HCT116 (cell line): ENCODE data around the gene MCTP2. TPM values are rescaled to one million over a fixed set of nuclear protein-coding genes. Genes with fewer than 3 reads are reported as not detected.

Source experiments
- ATAC-seq: fragments of 200-7000 bp; cut with Tn5 transposase; 2 replicates; pipeline ENCODE4 v1.9.1; 2020; ENCODE audit warnings: mild to moderate bottlenecking, moderate library complexity
- BruUV-seq: library from RNA; stranded (reverse); fragments of 400-500 nt; replicated peaks from 2 replicates; lab custom pipeline; 2021; lab: Mats Ljungman, UMichigan
- CTCF ChIA-PET: fragments of 300-600 bp; sonication (Branson Sonifier 250); formaldehyde crosslinking; loops from one replicate; lab custom pipeline; 2021; ENCODE audit warnings: antibody characterized with exemption; lab: Charles Lee
- POLR2A ChIA-PET: fragments of 300-600, 350-600 bp; sonication (Branson Sonifier 250); formaldehyde crosslinking; loops from one replicate; lab custom pipeline; 2021; ENCODE audit warnings: antibody characterized with exemption; lab: Charles Lee
- RAD21 ChIA-PET, 2 experiments: fragments of 300-600 bp; sonication (Branson Sonifier 250); formaldehyde crosslinking; loops; one replicate each; lab custom pipeline; 2023; ENCODE audit warnings: low total read pairs in 2 of 2; ENCODE audit not compliant: uncharacterized antibody in 2 of 2, unreplicated experiment in 2 of 2, low non-redundant PET in 1 of 2; lab: Charles Lee
- DNase-seq: peaks from one replicate; pipeline ENCODE4 v3.0.0-alpha.2; 2010; ENCODE audit warnings: low read depth, low spot score
- H2AFZ ChIP-seq: fragments of 200-600 bp; shearing (Covaris generic), sonication (generic); 2 replicates; pipeline ENCODE4 v1.6.1; 2017; ENCODE audit warnings: low read depth, mixed run types, mixed read lengths, antibody characterized with exemption, low read length; ENCODE audit not compliant: poor library complexity, severe bottlenecking
- H3K27ac ChIP-seq: 2 replicates; pipeline ENCODE4 v1.5.1; 2012; ENCODE audit warnings: low read depth, low read length
- H3K27me3 ChIP-seq: fragments of 200-600 bp; sonication (generic); 2 replicates; pipeline ENCODE4 v1.6.1; 2016; ENCODE audit warnings: mixed run types, low read length, mixed read lengths; ENCODE audit not compliant: insufficient read depth
- H3K36me3 ChIP-seq, 2 experiments: fragments of 200-500 bp in 1 of 2; fragments of 200-600 bp in 1 of 2; sonication (Bioruptor generic) in 1 of 2; sonication (generic) in 1 of 2; 2 replicates each; pipeline versions ENCODE4 v1.5.1 to v1.6.1; 2014 to 2016; ENCODE audit warnings: low read length in 2 of 2, inconsistent platforms in 1 of 2, mixed read lengths in 1 of 2, mixed run types in 1 of 2; ENCODE audit not compliant: insufficient read depth in 2 of 2, control insufficient read depth in 1 of 2
- H3K4me1 ChIP-seq, 2 experiments: fragments of 200-600 bp in 1 of 2; sonication (generic) in 1 of 2; 2 replicates each; pipeline versions ENCODE4 v1.5.1 to v1.6.1; 2012 to 2017; ENCODE audit warnings: low read length in 2 of 2, inconsistent platforms in 1 of 2, mild to moderate bottlenecking in 1 of 2, mixed read lengths in 1 of 2, mixed run types in 1 of 2, moderate library complexity in 1 of 2; ENCODE audit not compliant: insufficient read depth in 2 of 2, control insufficient read depth in 1 of 2
- H3K4me2 ChIP-seq: fragments of 200-600 bp; sonication (generic); 2 replicates; pipeline ENCODE4 v1.6.1; 2017; ENCODE audit warnings: mixed run types, low read length, mixed read lengths
- H3K4me3 ChIP-seq, 2 experiments: fragments of 200-600 bp in 1 of 2; sonication (generic) in 1 of 2; replicated peaks in 1 of 2; 2 replicates each; pipeline ENCODE4 v1.5.1; 2011 to 2016; ENCODE audit warnings: low read length in 2 of 2, control low read depth in 1 of 2, low read depth in 1 of 2, mild to moderate bottlenecking in 1 of 2, mixed read lengths in 1 of 2, mixed run types in 1 of 2
- H3K79me2 ChIP-seq: fragments of 200-600 bp; sonication (generic); 2 replicates; pipeline ENCODE4 v1.6.1; 2017; ENCODE audit warnings: mild to moderate bottlenecking, mixed run types, low read length, moderate library complexity, mixed read lengths; ENCODE audit not compliant: insufficient read depth
- H3K9ac ChIP-seq: fragments of 200-600 bp; sonication (generic); 2 replicates; pipeline ENCODE4 v1.6.1; 2016; ENCODE audit warnings: low read length, mixed read lengths
- H3K9me2 ChIP-seq: fragments of 200-600 bp; sonication (generic), shearing (Covaris generic); 2 replicates; pipeline ENCODE4 v1.6.1; 2017; ENCODE audit warnings: mixed run types, mild to moderate bottlenecking, moderate library complexity; ENCODE audit not compliant: insufficient read depth
- H3K9me3 ChIP-seq, 2 experiments: fragments of 200-500 bp in 1 of 2; fragments of 200-600 bp in 1 of 2; sonication (Bioruptor generic) in 1 of 2; sonication (generic) in 1 of 2; 2 replicates each; pipeline ENCODE4 v1.6.1; 2014 to 2017; ENCODE audit warnings: low read length in 2 of 2, mixed read lengths in 2 of 2, inconsistent platforms in 1 of 2, low read depth in 1 of 2, mild to moderate bottlenecking in 1 of 2, mixed run types in 1 of 2, moderate library complexity in 1 of 2; ENCODE audit not compliant: control insufficient read depth in 1 of 2, insufficient read depth in 1 of 2
- H4K20me1 ChIP-seq: fragments of 200-600 bp; sonication (generic), shearing (Covaris generic); 2 replicates; pipeline ENCODE4 v1.6.1; 2017; ENCODE audit warnings: mixed run types, mild to moderate bottlenecking, moderate library complexity; ENCODE audit not compliant: insufficient read depth
- CBX3 ChIP-seq: IDR thresholded peaks from 2 replicates; pipeline ENCODE4 v1.6.1; 2012; ENCODE audit warnings: low read depth
- CEBPB ChIP-seq: IDR thresholded peaks from 2 replicates; pipeline ENCODE4 v1.6.1; 2012; ENCODE audit warnings: low read depth
- EGR1 ChIP-seq: IDR thresholded peaks from 2 replicates; pipeline ENCODE4 v1.6.1; 2012; ENCODE audit warnings: low read depth
- ELF1 ChIP-seq: IDR thresholded peaks from 2 replicates; pipeline ENCODE4 v1.6.1; 2012; ENCODE audit warnings: low read depth, borderline replicate concordance
- EZH2 ChIP-seq: fragments of 200-600 bp; sonication (generic); IDR thresholded peaks from 2 replicates; pipeline ENCODE4 v1.6.1; 2017; ENCODE audit warnings: antibody characterized with exemption, mixed run types
- EZH2phosphoT487 ChIP-seq: fragments of 200-600 bp; IDR thresholded peaks from 2 replicates; pipeline ENCODE4 v1.6.1; 2018; ENCODE audit warnings: antibody characterized with exemption, borderline replicate concordance
- JUND ChIP-seq: IDR thresholded peaks from 2 replicates; pipeline ENCODE4 v1.6.1; 2012
- POLR2A ChIP-seq: IDR thresholded peaks from 2 replicates; pipeline ENCODE4 v1.7.0; 2011; ENCODE audit warnings: borderline replicate concordance; ENCODE audit not compliant: insufficient read depth, insufficient read length; ENCODE audit errors: extremely low read depth
- POLR2AphosphoS5 ChIP-seq: IDR thresholded peaks from 2 replicates; pipeline ENCODE4 v1.6.1; 2011; ENCODE audit warnings: mild to moderate bottlenecking, low read depth, low read length, moderate library complexity
- RAD21 ChIP-seq: IDR thresholded peaks from 2 replicates; pipeline ENCODE4 v1.6.1; 2012; ENCODE audit warnings: low read depth, mild to moderate bottlenecking
- SIN3A ChIP-seq: IDR thresholded peaks from 2 replicates; pipeline ENCODE4 v1.6.1; 2012; ENCODE audit warnings: low read depth
- SRF ChIP-seq: IDR thresholded peaks from 2 replicates; pipeline ENCODE4 v1.6.1; 2012; ENCODE audit warnings: low read depth
- TCF7L2 ChIP-seq: IDR thresholded peaks from 2 replicates; pipeline ENCODE4 v1.7.0; 2011; ENCODE audit warnings: borderline replicate concordance, inconsistent platforms; ENCODE audit not compliant: insufficient read depth, insufficient read length; ENCODE audit errors: extremely low read depth
- YY1 ChIP-seq: IDR thresholded peaks from 2 replicates; pipeline ENCODE4 v1.6.1; 2011; ENCODE audit warnings: low read length, low read depth, moderate library complexity, mild to moderate bottlenecking; ENCODE audit not compliant: insufficient replicate concordance; ENCODE audit errors: extremely low read depth
- ZFX ChIP-seq: fragments of 450-650 bp; IDR thresholded peaks from 2 replicates; pipeline ENCODE4 v1.6.1; 2017
- ZNF274 ChIP-seq: fragments of 200-500 bp; sonication (Bioruptor generic); IDR thresholded peaks from 2 replicates; pipeline ENCODE4 v1.6.1; 2014; ENCODE audit warnings: mild to moderate bottlenecking, low read depth, low read length, inconsistent platforms
- intact Hi-C: fragments of 100-400 bp; cut with micrococcal nuclease; formaldehyde crosslinking; loops from 2 replicates; pipeline ENCODE4 v1.10.0; 2022
- total RNA-seq: library from RNA; stranded (reverse); gene quantifications from one replicate; pipeline ENCODE4 v1.2.1, GENCODE V29; 2021; ENCODE audit not compliant: unreplicated experiment
- TF ChIP-seq, protein P1 (sequence below): IDR thresholded peaks from 2 replicates; pipeline ENCODE4 v1.6.1; 2012
- TF ChIP-seq, protein P2 (sequence below): IDR thresholded peaks from 2 replicates; pipeline ENCODE4 v1.6.1; 2012
- TF ChIP-seq, protein P3 (sequence below): IDR thresholded peaks from 2 replicates; pipeline ENCODE4 v1.6.1; 2012; ENCODE audit warnings: low read depth

The MCTP2 gene
- total RNA-seq, 1 experiment from 2014 or later: 12.9 TPM

DNA sequence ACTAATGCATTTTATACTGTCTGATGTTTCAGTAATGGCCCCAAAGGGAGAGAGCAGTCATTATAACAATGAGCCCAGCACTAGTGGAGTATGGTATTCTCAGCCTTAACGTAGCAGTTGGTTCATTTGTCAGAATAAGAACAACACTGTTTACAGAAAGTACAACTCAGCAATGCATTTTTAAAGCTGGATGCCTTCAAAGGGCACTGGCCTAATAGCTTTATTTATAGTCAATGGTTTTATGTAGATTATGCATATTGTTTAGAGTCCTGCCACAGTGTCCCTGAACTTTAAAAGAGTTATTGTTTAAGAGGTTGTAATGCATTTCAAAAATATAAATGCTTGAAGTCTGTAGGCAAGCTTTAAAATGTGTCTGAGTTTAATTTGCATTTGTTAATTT lies 211.1 kb downstream of the MCTP2 start:
- no peak overlapping the region for H3K27ac ChIP-seq
- ChIA-PET RAD21 (no interaction called here), CTCF (no interaction called here), POLR2A (no interaction called here)
- H4K20me1 ChIP-seq: no peaks in the 10 kb centered on the region
- no peaks in the 10 kb centered on the region for H3K27me3 ChIP-seq
- no peaks in the 10 kb centered on the region for H3K9me2 ChIP-seq
- TF ChIP-seq EGR1: no peak
- no peak for TF ChIP-seq POLR2A
- H3K9me3 ChIP-seq: no peaks in the 10 kb centered on the region
- H3K9ac ChIP-seq: no peak overlapping the region
- ATAC-seq (no peak), DNase-seq (no peak)
- H3K4me3 ChIP-seq: no peak overlapping the region
- intact Hi-C loops: no loop called here
- H3K4me2 ChIP-seq: no peak overlapping the region
- no TSS peak for BruUV-seq
- no peaks in the 10 kb centered on the region for H3K79me2 ChIP-seq
- no peak overlapping the region for H2AFZ ChIP-seq
- H3K36me3 ChIP-seq: no peaks in the 10 kb centered on the region
- no peaks in the 10 kb centered on the region for H3K4me1 ChIP-seq

DNA sequence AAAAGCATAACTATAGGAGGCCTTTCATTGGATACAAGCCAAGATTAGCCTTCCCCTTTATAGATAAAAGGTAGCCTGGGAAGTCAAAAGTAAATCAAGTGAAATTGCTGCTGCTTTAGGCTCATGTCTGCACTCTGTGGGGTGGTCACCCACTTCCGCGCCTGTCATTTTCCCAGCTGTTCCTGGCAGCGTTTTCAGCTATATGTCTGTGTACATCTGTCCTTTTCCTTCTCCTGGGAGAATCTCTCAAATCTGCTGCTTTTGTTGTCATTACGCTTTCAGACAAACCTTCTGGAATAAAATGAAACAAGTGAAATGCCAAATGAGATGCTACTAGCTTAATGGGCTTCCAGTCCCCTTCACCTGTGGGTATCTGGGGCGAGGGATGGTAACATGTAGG lies 211.8 kb downstream of the MCTP2 start:
- H3K4me2 ChIP-seq: no peak overlapping the region
- TF ChIP-seq EZH2: no peak
- no peak for TF ChIP-seq CBX3
- no peak for TF ChIP-seq TCF7L2
- no peak for TF ChIP-seq ELF1
- no peak for TF ChIP-seq ZFX
- TF ChIP-seq YY1: no peak
- TF ChIP-seq, protein P1, sequence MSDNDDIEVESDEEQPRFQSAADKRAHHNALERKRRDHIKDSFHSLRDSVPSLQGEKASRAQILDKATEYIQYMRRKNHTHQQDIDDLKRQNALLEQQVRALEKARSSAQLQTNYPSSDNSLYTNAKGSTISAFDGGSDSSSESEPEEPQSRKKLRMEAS: no peak
- no peak for TF ChIP-seq EGR1
- no peak for TF ChIP-seq POLR2A
- no peak for TF ChIP-seq POLR2AphosphoS5
- TF ChIP-seq EZH2phosphoT487: no peak
- no peak for TF ChIP-seq CEBPB
- no peak for TF ChIP-seq RAD21
- TF ChIP-seq, protein P2, sequence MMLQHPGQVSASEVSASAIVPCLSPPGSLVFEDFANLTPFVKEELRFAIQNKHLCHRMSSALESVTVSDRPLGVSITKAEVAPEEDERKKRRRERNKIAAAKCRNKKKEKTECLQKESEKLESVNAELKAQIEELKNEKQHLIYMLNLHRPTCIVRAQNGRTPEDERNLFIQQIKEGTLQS: no peak
- TF ChIP-seq, protein P3, sequence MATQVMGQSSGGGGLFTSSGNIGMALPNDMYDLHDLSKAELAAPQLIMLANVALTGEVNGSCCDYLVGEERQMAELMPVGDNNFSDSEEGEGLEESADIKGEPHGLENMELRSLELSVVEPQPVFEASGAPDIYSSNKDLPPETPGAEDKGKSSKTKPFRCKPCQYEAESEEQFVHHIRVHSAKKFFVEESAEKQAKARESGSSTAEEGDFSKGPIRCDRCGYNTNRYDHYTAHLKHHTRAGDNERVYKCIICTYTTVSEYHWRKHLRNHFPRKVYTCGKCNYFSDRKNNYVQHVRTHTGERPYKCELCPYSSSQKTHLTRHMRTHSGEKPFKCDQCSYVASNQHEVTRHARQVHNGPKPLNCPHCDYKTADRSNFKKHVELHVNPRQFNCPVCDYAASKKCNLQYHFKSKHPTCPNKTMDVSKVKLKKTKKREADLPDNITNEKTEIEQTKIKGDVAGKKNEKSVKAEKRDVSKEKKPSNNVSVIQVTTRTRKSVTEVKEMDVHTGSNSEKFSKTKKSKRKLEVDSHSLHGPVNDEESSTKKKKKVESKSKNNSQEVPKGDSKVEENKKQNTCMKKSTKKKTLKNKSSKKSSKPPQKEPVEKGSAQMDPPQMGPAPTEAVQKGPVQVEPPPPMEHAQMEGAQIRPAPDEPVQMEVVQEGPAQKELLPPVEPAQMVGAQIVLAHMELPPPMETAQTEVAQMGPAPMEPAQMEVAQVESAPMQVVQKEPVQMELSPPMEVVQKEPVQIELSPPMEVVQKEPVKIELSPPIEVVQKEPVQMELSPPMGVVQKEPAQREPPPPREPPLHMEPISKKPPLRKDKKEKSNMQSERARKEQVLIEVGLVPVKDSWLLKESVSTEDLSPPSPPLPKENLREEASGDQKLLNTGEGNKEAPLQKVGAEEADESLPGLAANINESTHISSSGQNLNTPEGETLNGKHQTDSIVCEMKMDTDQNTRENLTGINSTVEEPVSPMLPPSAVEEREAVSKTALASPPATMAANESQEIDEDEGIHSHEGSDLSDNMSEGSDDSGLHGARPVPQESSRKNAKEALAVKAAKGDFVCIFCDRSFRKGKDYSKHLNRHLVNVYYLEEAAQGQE: no peak
- no peak for TF ChIP-seq SRF
- TF ChIP-seq JUND: no peak
- no peak for TF ChIP-seq SIN3A
- no peak for TF ChIP-seq ZNF274
- H3K9me3 ChIP-seq: no peaks in the 10 kb centered on the region
- H3K9me2 ChIP-seq: no peaks in the 10 kb centered on the region
- ATAC-seq (no peak), DNase-seq (no peak)
- POLR2A ChIA-PET: no interaction called here
- CTCF ChIA-PET: no interaction called here
- H3K9ac ChIP-seq: no peak overlapping the region
- H3K79me2 ChIP-seq: no peaks in the 10 kb centered on the region
- H3K36me3 ChIP-seq: no peaks in the 10 kb centered on the region
- H3K27ac ChIP-seq: no peak overlapping the region
- H3K4me3 ChIP-seq: no peak overlapping the region
- no TSS peak for BruUV-seq
- H4K20me1 ChIP-seq: no peaks in the 10 kb centered on the region
- no peak overlapping the region for H2AFZ ChIP-seq
- H3K27me3 ChIP-seq: no peaks in the 10 kb centered on the region
- RAD21 ChIA-PET: no interaction called here
- intact Hi-C loops: no loop called here
- H3K4me1 ChIP-seq: no peaks in the 10 kb centered on the region
